Measurements from ENCODE around the gene RELN.
A peak's percentile ranks its signal among the peaks of the same experiment; 100 is the strongest.
"Not testable (repeated sequence)": the region's sequence is repeated elsewhere in the genome, so short reads cannot be mapped to it uniquely, and the experiment has no call there.

RELN gene

GRCh38 chr7:103823084-103823483 lies 166.4 kb downstream of the RELN start:
- H3K36me3 ChIP-seq (ENCODE audit: control insufficient read depth in 2 of 2, insufficient read depth in 2 of 2, low read length in 2 of 2): no peaks in the 10 kb centered on the region
- H3K9me3 ChIP-seq (ENCODE audit: control insufficient read depth in 2 of 2, low read length in 2 of 2): no peaks in the 10 kb centered on the region
- no peak overlapping the region for H3K9ac ChIP-seq (ENCODE audit: low read depth in 1 of 2, low read length in 2 of 2)
- no peaks in the 10 kb centered on the region for H3K4me1 ChIP-seq (ENCODE audit: control insufficient read depth in 2 of 2, insufficient read depth in 2 of 2, low read length in 2 of 2)
- H3K27ac ChIP-seq (ENCODE audit: low read depth in 2 of 2, low read length in 2 of 2): no peak overlapping the region
- no peaks in the 10 kb centered on the region for H3K27me3 ChIP-seq (ENCODE audit: control insufficient read depth in 2 of 2, insufficient read depth in 2 of 2, low read length in 2 of 2)
- H3K4me3 ChIP-seq (ENCODE audit: low read length in 2 of 2): no peak overlapping the region

GRCh38 chr7:103821092-103821491 lies 168.4 kb downstream of the RELN start:
- Histone ChIP-seq H3K36me3 (ENCODE audit: control insufficient read depth in 2 of 2, insufficient read depth in 2 of 2, low read length in 2 of 2) (no peaks in the 10 kb centered on the region), H3K9ac (ENCODE audit: low read depth in 1 of 2, low read length in 2 of 2) (no peak overlapping the region), H3K27me3 (ENCODE audit: control insufficient read depth in 2 of 2, insufficient read depth in 2 of 2, low read length in 2 of 2) (no peaks in the 10 kb centered on the region), H3K4me3 (ENCODE audit: low read length in 2 of 2) (no peak overlapping the region), H3K9me3 (ENCODE audit: control insufficient read depth in 2 of 2, low read length in 2 of 2) (no peaks in the 10 kb centered on the region), H3K4me1 (ENCODE audit: control insufficient read depth in 2 of 2, insufficient read depth in 2 of 2, low read length in 2 of 2) (no peaks in the 10 kb centered on the region), H3K27ac (ENCODE audit: low read depth in 2 of 2, low read length in 2 of 2) (no peak overlapping the region)

- H3K27ac ChIP-seq (ENCODE audit: low read depth in 2 of 2, low read length in 2 of 2); H3K36me3 ChIP-seq (ENCODE audit: control insufficient read depth in 2 of 2, insufficient read depth in 2 of 2, low read length in 2 of 2); H3K9ac ChIP-seq (ENCODE audit: low read depth in 1 of 2, low read length in 2 of 2); H3K9me3 ChIP-seq (ENCODE audit: control insufficient read depth in 2 of 2, low read length in 2 of 2); H3K4me3 ChIP-seq (ENCODE audit: low read length in 2 of 2); H3K4me1 ChIP-seq (ENCODE audit: control insufficient read depth in 2 of 2, insufficient read depth in 2 of 2, low read length in 2 of 2); H3K27me3 ChIP-seq (ENCODE audit: control insufficient read depth in 2 of 2, insufficient read depth in 2 of 2, low read length in 2 of 2): not testable (repeated sequence)
These were observed 173.5 kb downstream of the RELN start for GRCh38 chr7:103815972-103816371.

DNA sequence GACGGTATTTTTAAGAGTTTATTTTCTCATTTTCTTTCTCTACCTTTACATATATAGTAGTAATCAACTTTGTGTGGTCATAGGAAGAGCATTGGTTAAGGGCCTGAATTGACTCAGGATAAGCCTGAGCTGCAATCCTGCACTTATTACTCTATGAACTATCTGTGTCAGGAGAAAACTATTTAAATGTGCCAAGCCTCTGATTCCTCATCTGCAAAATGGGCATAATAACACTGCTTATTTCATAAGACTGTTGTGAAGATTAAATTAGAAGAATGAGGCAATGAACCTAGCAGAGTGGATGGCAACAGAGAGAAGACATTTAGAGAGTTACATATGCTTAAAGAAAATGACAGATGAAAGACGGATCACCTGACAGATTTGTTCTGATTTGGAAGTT lies 175.5 kb downstream of the RELN start:
- Histone ChIP-seq H3K9me3 (ENCODE audit: control insufficient read depth in 2 of 2, low read length in 2 of 2) (no peaks in the 10 kb centered on the region), H3K4me3 (ENCODE audit: low read length in 2 of 2) (no peak overlapping the region), H3K27ac (ENCODE audit: low read depth in 2 of 2, low read length in 2 of 2) (no peak overlapping the region), H3K4me1 (ENCODE audit: control insufficient read depth in 2 of 2, insufficient read depth in 2 of 2, low read length in 2 of 2) (no peaks in the 10 kb centered on the region), H3K27me3 (ENCODE audit: control insufficient read depth in 2 of 2, insufficient read depth in 2 of 2, low read length in 2 of 2) (no peaks in the 10 kb centered on the region), H3K36me3 (ENCODE audit: control insufficient read depth in 2 of 2, insufficient read depth in 2 of 2, low read length in 2 of 2) (no peaks in the 10 kb centered on the region), H3K9ac (ENCODE audit: low read depth in 1 of 2, low read length in 2 of 2) (no peak overlapping the region)

DNA sequence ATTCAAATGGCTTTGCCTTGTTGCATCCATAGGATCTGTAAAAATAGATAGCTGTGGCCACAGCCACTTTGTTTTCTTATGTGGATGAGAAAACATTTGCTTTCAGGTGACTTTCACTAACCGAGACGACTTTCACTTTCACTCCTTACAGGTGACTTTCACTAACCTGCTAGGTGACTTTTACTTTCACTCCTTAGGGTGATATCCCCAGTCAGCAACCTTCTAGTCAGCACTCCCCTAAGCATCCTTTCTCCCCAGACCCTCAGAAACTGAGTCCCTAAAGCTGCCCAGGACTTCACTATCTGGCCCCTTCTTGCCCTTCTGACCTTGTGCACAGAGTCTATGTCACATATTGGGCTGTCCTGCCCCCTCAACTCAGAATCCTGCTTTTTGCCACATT lies 177.5 kb downstream of the RELN start:
- H3K4me3 ChIP-seq (ENCODE audit: low read length in 2 of 2): peak overlapping the region in 1 of 2 donors; percentile 16
- H3K4me1 ChIP-seq (ENCODE audit: control insufficient read depth in 2 of 2, insufficient read depth in 2 of 2, low read length in 2 of 2): no peaks in the 10 kb centered on the region
- no peak overlapping the region for H3K27ac ChIP-seq (ENCODE audit: low read depth in 2 of 2, low read length in 2 of 2)
- H3K9ac ChIP-seq (ENCODE audit: low read depth in 1 of 2, low read length in 2 of 2): no peak overlapping the region
- H3K27me3 ChIP-seq (ENCODE audit: control insufficient read depth in 2 of 2, insufficient read depth in 2 of 2, low read length in 2 of 2): no peaks in the 10 kb centered on the region
- H3K36me3 ChIP-seq (ENCODE audit: control insufficient read depth in 2 of 2, insufficient read depth in 2 of 2, low read length in 2 of 2): no peaks in the 10 kb centered on the region
- H3K9me3 ChIP-seq (ENCODE audit: control insufficient read depth in 2 of 2, low read length in 2 of 2): no peaks in the 10 kb centered on the region

DNA sequence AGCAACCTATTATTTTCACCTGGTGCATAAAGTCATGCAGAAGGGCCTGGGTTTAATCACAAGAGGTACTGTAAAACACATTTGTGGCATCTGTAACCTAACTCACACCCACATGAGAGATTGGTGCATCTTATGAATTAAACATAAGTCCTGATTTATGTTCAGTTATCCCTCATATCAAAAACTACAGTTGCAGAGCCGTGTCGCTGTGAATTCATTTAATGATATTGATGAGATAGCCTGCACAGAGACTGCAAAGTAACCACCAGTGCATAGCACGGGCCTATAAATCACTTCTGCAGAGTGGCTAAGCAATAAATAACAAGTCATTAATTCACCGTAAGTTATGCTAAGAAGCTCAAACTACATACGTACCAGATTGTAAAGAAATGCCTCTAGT lies 178.2 kb downstream of the RELN start:
- Histone ChIP-seq H3K27ac (ENCODE audit: low read depth in 2 of 2, low read length in 2 of 2) (no peak overlapping the region), H3K4me3 (ENCODE audit: low read length in 2 of 2) (no peak overlapping the region), H3K9ac (ENCODE audit: low read depth in 1 of 2, low read length in 2 of 2) (no peak overlapping the region), H3K27me3 (ENCODE audit: control insufficient read depth in 2 of 2, insufficient read depth in 2 of 2, low read length in 2 of 2) (no peaks in the 10 kb centered on the region), H3K36me3 (ENCODE audit: control insufficient read depth in 2 of 2, insufficient read depth in 2 of 2, low read length in 2 of 2) (no peaks in the 10 kb centered on the region), H3K9me3 (ENCODE audit: control insufficient read depth in 2 of 2, low read length in 2 of 2) (no peaks in the 10 kb centered on the region), H3K4me1 (ENCODE audit: control insufficient read depth in 2 of 2, insufficient read depth in 2 of 2, low read length in 2 of 2) (no peaks in the 10 kb centered on the region)

DNA sequence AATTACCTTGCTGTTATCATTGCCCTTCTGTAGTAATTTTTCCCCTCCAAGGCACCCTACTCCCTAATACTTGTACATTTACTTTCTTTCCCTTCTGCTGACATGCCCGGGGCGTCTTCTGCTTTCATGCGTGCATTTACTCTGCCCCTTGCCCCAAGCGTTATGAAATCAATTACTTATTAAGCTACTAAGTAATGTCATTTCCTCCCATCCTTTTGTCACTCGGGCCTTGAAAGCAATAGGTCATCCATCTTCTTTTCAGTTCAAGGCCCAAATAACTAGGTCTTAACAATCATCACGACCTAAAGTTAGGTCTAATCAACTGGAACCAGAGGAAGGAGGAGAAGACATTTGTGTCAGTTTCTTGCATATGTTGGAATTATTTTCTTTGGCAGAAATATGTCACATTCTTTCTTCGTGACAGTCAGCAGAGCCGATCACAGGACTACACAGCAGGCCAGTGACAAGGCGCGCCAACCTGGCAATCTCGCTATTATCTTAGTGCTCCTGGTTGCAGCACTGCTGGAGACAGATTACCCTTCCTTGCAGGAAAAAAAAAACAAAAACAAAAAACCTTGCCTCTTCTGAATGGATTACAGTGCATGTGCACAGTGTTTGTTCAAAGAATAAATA lies 179.2 kb downstream of the RELN start:
- H3K36me3 ChIP-seq (ENCODE audit: control insufficient read depth in 2 of 2, insufficient read depth in 2 of 2, low read length in 2 of 2): no peaks in the 10 kb centered on the region
- H3K27ac ChIP-seq (ENCODE audit: low read depth in 2 of 2, low read length in 2 of 2): no peak overlapping the region

DNA sequence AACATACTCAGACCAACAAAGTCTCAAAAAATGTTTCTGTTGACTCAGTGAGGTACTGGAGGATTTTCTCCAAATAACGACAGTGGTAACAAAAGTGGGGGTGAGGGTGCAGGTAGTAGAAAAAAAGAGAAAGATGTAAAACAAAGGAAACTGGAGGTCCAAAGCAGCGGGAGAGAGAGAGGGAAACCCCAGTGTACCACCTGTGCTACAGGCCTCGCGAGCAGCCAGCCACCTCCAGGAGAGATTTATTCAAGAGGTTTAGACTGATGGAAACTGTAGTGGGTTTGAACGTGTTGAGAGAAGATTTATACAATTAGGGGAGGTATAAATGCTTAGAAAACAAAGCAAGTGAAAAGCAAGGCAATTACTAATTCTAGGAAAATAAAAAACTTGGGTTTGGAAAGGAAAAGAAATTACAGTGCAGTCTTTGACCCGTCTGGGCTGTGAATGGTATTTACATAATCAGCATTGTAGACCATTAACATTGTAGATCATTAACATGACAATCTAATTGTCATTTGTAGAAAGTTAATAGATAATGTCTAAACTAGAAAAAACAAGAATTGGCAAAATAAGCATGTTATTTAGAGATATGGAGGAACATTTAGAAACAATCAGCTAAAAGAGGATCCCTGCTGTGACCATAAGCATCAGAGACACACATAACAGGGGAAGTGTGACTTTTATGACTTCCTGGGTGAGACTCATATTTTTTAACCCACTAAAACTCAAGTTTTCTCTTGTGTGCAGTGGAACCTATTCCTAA lies 180.0 kb downstream of the RELN start:
- no peak overlapping the region for H3K4me3 ChIP-seq (ENCODE audit: low read length in 2 of 2)
- no peaks in the 10 kb centered on the region for H3K27me3 ChIP-seq (ENCODE audit: control insufficient read depth in 2 of 2, insufficient read depth in 2 of 2, low read length in 2 of 2)
- H3K27ac ChIP-seq (ENCODE audit: low read depth in 2 of 2, low read length in 2 of 2): no peak overlapping the region
- H3K9ac ChIP-seq (ENCODE audit: low read depth in 1 of 2, low read length in 2 of 2): no peak overlapping the region
- no peaks in the 10 kb centered on the region for H3K4me1 ChIP-seq (ENCODE audit: control insufficient read depth in 2 of 2, insufficient read depth in 2 of 2, low read length in 2 of 2)
- H3K9me3 ChIP-seq (ENCODE audit: control insufficient read depth in 2 of 2, low read length in 2 of 2): no peaks in the 10 kb centered on the region
- H3K36me3 ChIP-seq (ENCODE audit: control insufficient read depth in 2 of 2, insufficient read depth in 2 of 2, low read length in 2 of 2): no peaks in the 10 kb centered on the region

More for the DNA sequence above, 179.2 kb downstream of the RELN start:
- H3K4me1 ChIP-seq (ENCODE audit: control insufficient read depth in 2 of 2, insufficient read depth in 2 of 2, low read length in 2 of 2): no peaks in the 10 kb centered on the region
- H3K9ac ChIP-seq (ENCODE audit: low read depth in 1 of 2, low read length in 2 of 2): no peak overlapping the region
- H3K4me3 ChIP-seq (ENCODE audit: low read length in 2 of 2): no peak overlapping the region
- H3K9me3 ChIP-seq (ENCODE audit: control insufficient read depth in 2 of 2, low read length in 2 of 2): no peaks in the 10 kb centered on the region
- no peaks in the 10 kb centered on the region for H3K27me3 ChIP-seq (ENCODE audit: control insufficient read depth in 2 of 2, insufficient read depth in 2 of 2, low read length in 2 of 2)

DNA sequence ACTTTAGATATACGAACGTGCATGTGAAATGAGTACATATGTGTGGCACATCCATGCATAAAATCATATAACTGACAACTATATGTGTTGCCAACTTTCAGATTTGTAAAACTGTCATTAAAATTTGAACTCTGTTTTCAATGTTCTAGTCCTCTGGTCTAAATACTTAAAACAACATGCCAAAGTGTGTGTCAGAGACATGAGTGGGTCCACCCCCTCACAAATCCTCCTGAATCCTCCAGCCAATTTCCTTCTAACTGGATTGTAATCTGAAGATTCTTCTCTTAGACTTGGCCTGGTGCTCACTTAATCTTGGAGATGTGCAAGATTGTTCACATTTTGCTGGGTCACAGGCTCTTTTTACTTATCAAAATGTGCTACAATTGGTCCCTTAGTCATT lies 184.1 kb downstream of the RELN start:
- Histone ChIP-seq H3K4me3 (ENCODE audit: low read length in 2 of 2) (no peak overlapping the region), H3K27ac (ENCODE audit: low read depth in 2 of 2, low read length in 2 of 2) (no peak overlapping the region), H3K9ac (ENCODE audit: low read depth in 1 of 2, low read length in 2 of 2) (no peak overlapping the region), H3K36me3 (ENCODE audit: control insufficient read depth in 2 of 2, insufficient read depth in 2 of 2, low read length in 2 of 2) (no peaks in the 10 kb centered on the region), H3K4me1 (ENCODE audit: control insufficient read depth in 2 of 2, insufficient read depth in 2 of 2, low read length in 2 of 2) (no peaks in the 10 kb centered on the region), H3K9me3 (ENCODE audit: control insufficient read depth in 2 of 2, low read length in 2 of 2) (no peaks in the 10 kb centered on the region), H3K27me3 (ENCODE audit: control insufficient read depth in 2 of 2, insufficient read depth in 2 of 2, low read length in 2 of 2) (no peaks in the 10 kb centered on the region)

DNA sequence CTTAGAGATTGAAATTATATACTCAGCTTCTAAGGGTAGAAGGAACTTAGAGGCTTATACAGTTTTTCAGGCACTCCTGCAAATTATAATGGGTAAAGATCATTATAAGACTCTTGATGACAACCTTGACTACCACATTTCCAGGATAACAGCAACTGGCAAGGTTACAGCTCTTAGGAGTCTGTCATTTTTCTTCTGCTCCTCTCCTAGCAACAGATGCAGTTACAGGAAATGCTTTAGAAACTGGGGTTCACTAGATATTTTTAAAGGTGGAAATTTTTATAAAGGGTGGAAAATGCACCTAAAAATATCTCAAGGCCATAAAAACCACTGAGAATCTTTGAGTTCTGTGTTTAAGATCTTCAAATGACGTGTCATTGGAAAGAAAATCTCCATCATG lies 185.8 kb downstream of the RELN start:
- no peak overlapping the region for H3K27ac ChIP-seq (ENCODE audit: low read depth in 2 of 2, low read length in 2 of 2)
- no peaks in the 10 kb centered on the region for H3K36me3 ChIP-seq (ENCODE audit: control insufficient read depth in 2 of 2, insufficient read depth in 2 of 2, low read length in 2 of 2)
- H3K27me3 ChIP-seq (ENCODE audit: control insufficient read depth in 2 of 2, insufficient read depth in 2 of 2, low read length in 2 of 2): no peaks in the 10 kb centered on the region
- H3K4me3 ChIP-seq (ENCODE audit: low read length in 2 of 2): no peak overlapping the region
- no peaks in the 10 kb centered on the region for H3K4me1 ChIP-seq (ENCODE audit: control insufficient read depth in 2 of 2, insufficient read depth in 2 of 2, low read length in 2 of 2)
- no peak overlapping the region for H3K9ac ChIP-seq (ENCODE audit: low read depth in 1 of 2, low read length in 2 of 2)
- no peaks in the 10 kb centered on the region for H3K9me3 ChIP-seq (ENCODE audit: control insufficient read depth in 2 of 2, low read length in 2 of 2)

All from mucosa of rectum (tissue), 2 donors.